Erythroblast (primary cell): Measurements from ENCODE around the gene SLC2A13.

Source experiments
- GATA1 ChIP-seq: IDR thresholded peaks from 2 replicates; pipeline ENCODE4 v1.6.1; 2011; ENCODE audit warnings: low read depth, mild to moderate bottlenecking, control low read depth, low read length, moderate library complexity
- POLR2A ChIP-seq: IDR thresholded peaks from 2 replicates; pipeline ENCODE4 v1.6.1; 2011; ENCODE audit warnings: mild to moderate bottlenecking, low read length

DNA sequence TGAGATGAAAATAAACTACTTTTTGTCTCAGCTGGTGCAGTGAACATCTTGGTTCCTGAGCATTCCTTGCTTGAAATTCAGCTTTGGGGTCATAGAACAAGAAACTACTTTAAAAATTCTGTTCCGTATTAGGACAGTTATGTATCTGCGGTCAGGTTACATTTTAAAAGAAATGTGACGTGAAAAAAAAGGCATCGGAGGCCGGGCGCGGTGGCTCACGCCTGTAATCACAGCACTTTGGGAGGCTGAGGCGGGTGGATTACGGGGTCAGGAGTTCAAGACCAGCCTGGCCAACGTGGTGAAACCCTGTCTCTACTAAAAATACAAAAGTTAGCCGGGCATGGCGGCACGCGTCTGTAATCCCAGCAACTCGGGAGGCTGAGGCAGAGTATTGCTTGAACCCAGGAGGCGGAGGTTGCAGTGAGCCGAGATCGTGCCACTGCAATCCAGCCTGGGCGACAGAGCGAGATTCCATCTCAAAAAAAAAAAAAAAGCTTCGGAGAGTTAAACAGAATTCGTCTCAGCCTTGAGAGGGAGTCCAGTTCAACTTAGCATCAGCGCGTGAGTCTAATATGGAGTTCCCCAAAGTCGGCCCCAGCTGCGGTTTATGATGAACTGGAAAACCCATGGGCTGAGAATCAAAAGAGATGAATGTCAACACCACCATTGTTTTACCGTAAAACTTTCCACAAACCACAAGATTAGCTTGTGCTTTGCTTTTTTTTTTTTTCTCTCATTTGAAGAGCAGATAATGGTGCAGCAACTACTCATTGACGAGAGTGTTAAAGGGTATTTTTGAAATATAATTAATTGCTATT is 2.1 kb upstream of the SLC2A13 start:
- TF ChIP-seq POLR2A (no peak), GATA1 (no peak)
